ENCODE data around the gene PLBD2. TPM values are rescaled to one million over a fixed set of nuclear protein-coding genes. Genes with fewer than 3 reads are reported as not detected.

PLBD2 gene
- total RNA-seq, 2 experiments from 2014 or later: 14.8 to 15.5 TPM

DNA sequence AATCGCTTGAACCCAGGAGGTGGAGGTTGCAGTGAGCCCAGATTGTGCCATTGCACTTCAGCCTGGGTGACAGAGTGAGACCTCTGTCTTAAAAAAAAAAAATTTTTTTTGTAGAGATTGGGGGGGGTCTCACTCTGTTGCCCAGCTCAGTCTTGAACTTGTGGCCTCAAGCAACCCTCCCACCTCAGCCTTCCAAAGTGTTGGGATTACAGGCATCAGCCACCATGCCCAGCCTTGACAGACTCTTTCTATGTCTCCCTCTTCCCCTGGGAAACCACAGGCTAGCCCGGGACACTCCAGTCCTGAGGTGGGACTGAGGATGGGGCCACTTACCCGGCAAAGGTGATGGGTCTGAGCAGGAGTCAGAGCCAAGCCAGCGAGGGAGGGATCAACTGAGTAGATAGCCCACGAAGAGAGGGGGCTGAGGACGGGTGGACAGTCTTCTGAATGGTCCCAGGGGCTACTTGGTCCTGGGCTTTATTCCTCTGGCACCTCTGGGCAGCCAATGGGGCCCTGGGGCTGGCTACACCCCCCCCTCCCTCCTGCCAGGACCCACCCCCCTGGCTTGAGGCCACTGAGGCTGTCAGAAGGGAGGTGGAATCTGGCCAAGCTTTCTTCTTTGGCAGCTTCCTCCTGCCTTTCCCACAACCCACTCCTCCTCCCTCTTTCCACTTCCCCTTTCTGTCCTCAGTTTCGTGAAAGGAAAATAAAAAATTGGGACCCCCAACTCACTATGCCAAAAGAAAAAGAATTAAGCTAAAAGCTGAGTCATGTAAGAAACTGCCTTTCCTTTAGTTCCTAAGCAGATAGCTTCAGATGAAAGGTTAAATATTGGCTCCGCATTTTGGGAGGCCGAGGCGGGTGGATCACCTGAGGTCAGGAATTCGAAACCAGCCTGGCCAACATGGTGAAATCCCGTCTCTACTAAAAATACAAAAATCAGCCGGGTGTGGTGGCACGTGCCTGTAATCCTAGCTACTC lies 45.3 kb downstream of the PLBD2 start, which contains the start of gene SDS:
Gene SDS (minus strand): TSS at position 453 of the 981 bp plus-strand sequence. CDS start 4,179 bp downstream, outside the sequence.
- Mint-ChIP-seq H3K4me3 (no peak within 1 kb of the TSS), H3K9me3 (no peaks in the 10 kb centered on the region), H3K27me3 (peaks cover 11% of the 10 kb centered on the region), H3K27ac (no peak within 1 kb of the TSS), H3K36me3 (no peaks in the 10 kb centered on the region), H3K4me1 (no peaks in the 10 kb centered on the region)
- no peak for DNase-seq

DNA sequence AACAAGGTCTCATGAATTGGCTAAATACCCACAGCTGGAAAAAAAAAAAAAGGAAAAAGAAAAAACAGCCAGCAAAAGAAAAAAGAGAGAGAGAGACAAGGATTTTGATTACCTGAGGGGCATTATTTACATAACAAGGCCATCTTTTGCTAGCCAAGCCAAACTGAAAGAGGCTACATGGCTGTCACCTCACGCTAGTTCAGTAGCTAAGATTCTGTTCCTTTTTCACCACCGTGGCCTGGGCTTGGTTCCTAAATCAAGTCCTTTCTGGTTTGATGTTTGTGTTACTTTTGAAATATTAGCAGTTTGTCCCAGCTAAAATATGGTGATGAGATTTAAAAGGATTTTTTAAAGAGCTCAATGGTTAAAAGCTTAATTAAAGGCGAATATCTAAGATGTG lies 47.3 kb downstream of the PLBD2 start:
- no peaks in the 10 kb centered on the region for H3K36me3 Mint-ChIP-seq
- DNase-seq: no peak
- H3K27ac Mint-ChIP-seq: no peak overlapping the region
- peaks cover 11% of the 10 kb centered on the region for H3K27me3 Mint-ChIP-seq
- no peaks in the 10 kb centered on the region for H3K9me3 Mint-ChIP-seq
- H3K4me1 Mint-ChIP-seq: no peaks in the 10 kb centered on the region
- no peak overlapping the region for H3K4me3 Mint-ChIP-seq

GRCh38 chr12:113407931-113408600 lies 49.7 kb downstream of the PLBD2 start:
- H3K9me3 Mint-ChIP-seq: no peaks in the 10 kb centered on the region
- no peak overlapping the region for H3K27ac Mint-ChIP-seq
- no peaks in the 10 kb centered on the region for H3K4me1 Mint-ChIP-seq
- DNase-seq: no peak
- H3K4me3 Mint-ChIP-seq: no peak overlapping the region
- no peaks in the 10 kb centered on the region for H3K36me3 Mint-ChIP-seq
- H3K27me3 Mint-ChIP-seq: peaks cover 15% of the 10 kb centered on the region

GRCh38 chr12:113408756-113409298 lies 50.4 kb downstream of the PLBD2 start:
- H3K4me1 Mint-ChIP-seq: no peaks in the 10 kb centered on the region
- DNase-seq: no peak
- H3K36me3 Mint-ChIP-seq: no peaks in the 10 kb centered on the region
- no peaks in the 10 kb centered on the region for H3K9me3 Mint-ChIP-seq
- H3K27ac Mint-ChIP-seq: no peak overlapping the region
- peaks cover 15% of the 10 kb centered on the region for H3K27me3 Mint-ChIP-seq
- H3K4me3 Mint-ChIP-seq: no peak overlapping the region

- no peak for DNase-seq
- H3K9me3 Mint-ChIP-seq: no peaks in the 10 kb centered on the region
- no peak overlapping the region for H3K27ac Mint-ChIP-seq
- no peaks in the 10 kb centered on the region for H3K36me3 Mint-ChIP-seq
- no peaks in the 10 kb centered on the region for H3K4me1 Mint-ChIP-seq
- peaks cover 8% of the 10 kb centered on the region for H3K27me3 Mint-ChIP-seq
- no peak overlapping the region for H3K4me3 Mint-ChIP-seq
Observed at GRCh38 chr12:113409462-113410124, 51.2 kb downstream of the PLBD2 start.

DNA sequence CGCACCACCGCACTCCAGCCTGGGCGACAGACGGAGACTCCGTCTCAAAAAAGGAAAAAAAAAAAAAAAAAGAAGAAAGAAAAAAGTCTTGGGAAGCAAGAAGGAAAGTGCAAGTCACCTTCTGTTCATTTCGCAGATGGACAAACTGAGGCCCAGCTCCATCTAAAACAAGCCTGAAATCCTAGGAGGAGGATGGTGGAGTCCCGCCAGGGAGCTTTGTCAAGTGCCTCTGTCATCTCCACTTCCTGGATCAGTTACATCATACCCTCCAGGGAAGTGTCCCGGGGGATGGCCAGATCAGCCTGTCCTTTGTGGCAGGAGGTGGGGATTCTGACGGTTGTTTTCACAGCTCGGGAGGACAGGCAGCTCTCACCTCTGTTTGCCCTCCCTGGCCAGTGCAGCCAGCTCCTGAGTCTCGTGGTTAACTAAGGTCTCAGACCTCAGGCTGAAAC lies 55.1 kb downstream of the PLBD2 start:
- Mint-ChIP-seq H3K4me1 (no peaks in the 10 kb centered on the region), H3K27me3 (peaks cover 4% of the 10 kb centered on the region), H3K4me3 (no peak overlapping the region), H3K9me3 (no peaks in the 10 kb centered on the region), H3K27ac (no peak overlapping the region), H3K36me3 (no peaks in the 10 kb centered on the region)
- no peak for DNase-seq

DNA sequence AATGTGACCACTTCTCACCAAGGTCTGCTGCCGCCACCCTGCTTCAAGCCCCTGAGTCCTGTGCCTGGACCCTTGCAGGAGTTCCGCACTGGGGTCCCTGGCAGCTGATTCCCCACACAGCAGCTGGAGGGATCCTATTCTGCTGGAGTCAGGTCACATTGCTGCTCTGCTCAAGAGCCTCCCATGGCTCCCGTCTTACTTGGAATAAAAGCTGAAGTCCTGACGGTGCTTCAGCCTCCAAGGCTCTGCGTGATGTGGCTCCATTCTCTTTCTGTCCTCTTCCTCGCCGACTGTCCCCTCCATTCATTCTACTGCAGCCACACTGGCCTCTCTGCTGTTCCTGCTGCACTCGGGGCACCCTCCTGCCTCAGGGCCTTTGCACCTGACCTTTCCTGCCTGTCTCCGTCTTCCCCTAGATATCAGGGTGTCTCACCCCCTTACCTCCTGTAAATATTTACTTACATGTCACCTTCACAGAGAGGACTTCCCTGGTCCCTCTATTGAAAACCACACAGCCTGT lies 56.2 kb downstream of the PLBD2 start:
- H3K9me3 Mint-ChIP-seq: no peaks in the 10 kb centered on the region
- no peak overlapping the region for H3K4me3 Mint-ChIP-seq
- no peaks in the 10 kb centered on the region for H3K36me3 Mint-ChIP-seq
- peaks cover 4% of the 10 kb centered on the region for H3K27me3 Mint-ChIP-seq
- no peak for DNase-seq
- H3K4me1 Mint-ChIP-seq: no peaks in the 10 kb centered on the region
- H3K27ac Mint-ChIP-seq: no peak overlapping the region

GRCh38 chr12:113416091-113416754 lies 57.8 kb downstream of the PLBD2 start:
- Mint-ChIP-seq H3K27me3 (peaks cover under 1% of the 10 kb centered on the region), H3K9me3 (no peaks in the 10 kb centered on the region), H3K36me3 (no peaks in the 10 kb centered on the region), H3K27ac (no peak overlapping the region), H3K4me1 (no peaks in the 10 kb centered on the region), H3K4me3 (no peak overlapping the region)
- DNase-seq: no peak

GRCh38 chr12:113418213-113418879 lies 60.0 kb downstream of the PLBD2 start:
- Mint-ChIP-seq H3K36me3 (no peaks in the 10 kb centered on the region), H3K4me3 (no peak overlapping the region), H3K4me1 (peaks cover 8% of the 10 kb centered on the region), H3K9me3 (no peaks in the 10 kb centered on the region), H3K27me3 (peaks cover 8% of the 10 kb centered on the region), H3K27ac (no peak overlapping the region)
- no peak for DNase-seq

- Mint-ChIP-seq H3K27ac (no peak overlapping the region), H3K27me3 (peaks cover 10% of the 10 kb centered on the region), H3K4me3 (no peak overlapping the region), H3K36me3 (no peaks in the 10 kb centered on the region), H3K4me1 (peaks cover 9% of the 10 kb centered on the region), H3K9me3 (no peaks in the 10 kb centered on the region)
- no peak for DNase-seq
Observed at GRCh38 chr12:113420996-113421595, 62.7 kb downstream of the PLBD2 start.

DNA sequence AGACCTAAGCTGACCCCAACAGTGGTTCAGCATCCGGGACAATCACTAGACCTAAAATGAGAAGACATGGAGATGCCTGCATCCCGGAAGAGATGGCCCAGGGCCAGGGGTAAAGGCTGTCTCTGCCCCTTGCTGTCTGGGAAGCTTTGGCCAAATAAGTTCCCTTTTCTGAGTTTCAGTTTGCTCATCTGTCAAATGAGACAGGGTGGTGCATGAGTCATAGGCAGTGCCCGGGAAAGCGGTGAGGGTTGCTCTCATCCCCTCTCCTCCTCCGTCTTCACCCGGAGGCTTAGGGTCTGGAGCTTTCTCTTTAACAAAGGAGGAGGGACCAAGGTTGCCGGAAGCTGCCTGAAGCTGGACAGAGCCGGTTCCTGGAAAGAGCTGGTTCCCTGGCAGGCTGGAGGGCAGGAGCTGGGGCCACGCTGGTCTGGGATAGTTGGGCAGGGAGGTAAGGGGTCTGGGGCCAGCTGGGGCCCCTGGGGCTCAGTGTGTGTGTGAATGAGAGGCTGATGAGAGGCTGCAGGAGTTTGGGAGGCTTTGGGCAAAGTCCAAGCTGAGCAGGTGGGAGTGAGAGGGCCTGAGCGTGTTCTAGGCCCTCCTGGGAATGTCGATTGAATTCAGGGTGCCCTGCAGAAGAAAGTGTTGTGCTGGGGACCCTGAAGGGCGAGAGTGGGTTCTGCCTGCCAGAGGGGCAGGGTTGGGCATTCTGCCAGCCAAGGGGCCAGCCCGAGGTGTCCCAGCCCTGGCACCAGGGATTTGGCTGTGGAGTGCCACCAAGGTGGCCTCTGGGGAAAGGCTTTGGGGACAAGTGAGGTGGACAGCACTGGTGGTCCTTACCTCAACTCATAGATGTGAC lies 63.9 kb downstream of the PLBD2 start, which contains the start of gene SDSL:
Gene SDSL (plus strand): TSS at position 351 of the 856 bp plus-strand sequence. CDS start 5,603 bp downstream, outside the sequence.
- Mint-ChIP-seq H3K27me3 (peaks cover 15% of the 10 kb centered on the region), H3K4me3 (peak within 1 kb of the TSS; percentile 65), H3K9me3 (no peaks in the 10 kb centered on the region), H3K36me3 (no peaks in the 10 kb centered on the region), H3K27ac (no peak within 1 kb of the TSS), H3K4me1 (peaks cover 11% of the 10 kb centered on the region)
- DNase-seq: peak; percentile 49

GRCh38 chr12:113422886-113423669 lies 64.7 kb downstream of the PLBD2 start:
- Mint-ChIP-seq H3K9me3 (no peaks in the 10 kb centered on the region), H3K27me3 (peaks cover 19% of the 10 kb centered on the region), H3K4me1 (peaks cover 11% of the 10 kb centered on the region), H3K36me3 (no peaks in the 10 kb centered on the region), H3K4me3 (no peak overlapping the region), H3K27ac (no peak overlapping the region)
- DNase-seq: no peak
